Thoracic aorta (tissue), 2 donors: ENCODE results near the gene NF1. TPM values are rescaled to one million over a fixed set of nuclear protein-coding genes. Genes with fewer than 3 reads are reported as not detected.
"Not testable (repeated sequence)": the region's sequence is repeated elsewhere in the genome, so short reads cannot be mapped to it uniquely, and the experiment has no call there.

ENCODE experiments used
- ATAC-seq: fragments of 150-250 bp; one replicate; pipeline ENCODE4 v1.8.0; 2017; ENCODE audit warnings: low read depth; ENCODE audit not compliant: insufficient number of reproducible peaks, low FRiP score
- DNase-seq: peaks from one replicate; pipeline ENCODE4 v3.0.0-alpha.2; 2020; ENCODE audit warnings: low spot score
- H3K27ac ChIP-seq, 2 donors: fragments of 200-600 bp; sonication (generic); 1 replicate in 1 of 2; 2 replicates in 1 of 2; pipeline ENCODE4 v1.5.1; 2016; ENCODE audit warnings: mild to moderate bottlenecking in 2 of 2, moderate library complexity in 2 of 2
- H3K27me3 ChIP-seq: fragments of 200-600 bp; sonication (generic); replicated peaks from 2 replicates; pipeline ENCODE4 v1.6.0; 2016; ENCODE audit warnings: mild to moderate bottlenecking; ENCODE audit not compliant: insufficient read depth
- H3K36me3 ChIP-seq: fragments of 200-600 bp; sonication (generic); one replicate; pipeline ENCODE4 v1.5.1; 2016
- H3K4me1 ChIP-seq, 2 donors: fragments of 200-600 bp; sonication (generic); 1 replicate in 1 of 2; 2 replicates in 1 of 2; pipeline versions ENCODE4 v1.5.1 to v1.6.0; 2016; ENCODE audit warnings: low read depth in 2 of 2, mild to moderate bottlenecking in 1 of 2; ENCODE audit not compliant: control insufficient read depth in 1 of 2
- H3K4me3 ChIP-seq: fragments of 200-600 bp; sonication (generic); 2 replicates; pipeline ENCODE4 v1.5.1; 2016; ENCODE audit warnings: mild to moderate bottlenecking
- H3K9me3 ChIP-seq: fragments of 200-600 bp; sonication (generic); 2 replicates; pipeline ENCODE4 v1.5.1; 2016
- CTCF ChIP-seq: fragments of 200-600 bp; sonication (generic); IDR thresholded peaks from one replicate; pipeline ENCODE4 v1.5.1; 2019; ENCODE audit warnings: antibody characterized with exemption
- total RNA-seq, 2 donors: library from RNA; depleted of rRNA; stranded (reverse); fragments of >200 nt; gene quantifications; one replicate each; pipeline versions ENCODE4 v1.1.0 to v1.2.3, GENCODE V29; 2016

The NF1 gene
- total RNA-seq, 2 donors from 2014 or later, result 60.9 to 105 TPM

- Histone ChIP-seq H3K4me1 (no peaks in the 10 kb centered on the region), H3K4me3 (no peak overlapping the region), H3K9me3 (no peaks in the 10 kb centered on the region), H3K27me3 (no peaks in the 10 kb centered on the region), H3K27ac (no peak overlapping the region), H3K36me3 (no peaks in the 10 kb centered on the region)
- no peak for TF ChIP-seq CTCF
- no peak for DNase-seq
- ATAC-seq, result no peak
Observed at GRCh38 chr17:31079731-31080130, 15.0 kb upstream of the NF1 start.

DNA sequence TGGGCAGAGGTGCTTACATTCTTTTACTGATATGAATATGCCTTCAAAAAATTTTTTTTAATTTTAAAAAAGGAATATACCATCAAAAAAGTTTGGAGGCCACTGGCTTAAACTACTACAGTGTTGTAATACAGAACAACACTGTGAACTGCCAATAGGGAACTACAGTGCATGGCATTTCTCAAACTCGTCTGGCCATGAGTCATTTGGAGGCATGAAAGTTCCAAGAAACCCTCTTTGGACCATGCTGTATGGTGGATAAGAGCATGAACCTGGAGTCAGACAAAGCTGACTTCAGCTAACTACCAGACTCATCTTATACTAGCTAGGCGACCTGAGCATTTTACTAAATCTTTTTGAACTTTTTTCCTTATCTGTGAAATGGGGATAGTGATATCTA is 9.2 kb upstream of the NF1 start:
- no peaks in the 10 kb centered on the region for H3K9me3 ChIP-seq
- TF ChIP-seq CTCF, result no peak
- H3K27ac ChIP-seq, result no peak overlapping the region
- H3K4me3 ChIP-seq, result no peak overlapping the region
- H3K27me3 ChIP-seq, result no peaks in the 10 kb centered on the region
- no peak for DNase-seq
- ATAC-seq, result no peak
- no peaks in the 10 kb centered on the region for H3K4me1 ChIP-seq
- no peaks in the 10 kb centered on the region for H3K36me3 ChIP-seq

DNA sequence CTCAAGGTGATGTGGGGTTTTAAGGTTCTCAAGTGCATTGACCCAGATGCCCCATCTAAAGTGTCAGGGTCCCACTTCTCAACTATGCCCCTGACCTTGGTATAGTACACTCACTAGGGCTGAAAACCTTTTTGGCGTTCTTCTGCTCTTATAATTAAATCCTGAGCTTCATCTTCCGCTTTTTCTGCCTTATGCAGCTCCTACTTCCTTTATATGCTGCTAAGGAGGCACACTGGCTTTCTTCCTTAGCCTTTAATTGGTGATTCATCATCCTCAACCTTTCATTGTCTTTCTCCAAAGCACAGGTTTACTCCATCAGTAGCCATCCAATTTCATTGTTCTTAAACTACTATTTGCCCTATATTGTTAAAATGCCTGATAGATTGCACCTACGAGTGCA is 5.3 kb upstream of the NF1 start:
- Histone ChIP-seq H3K4me1 (no peaks in the 10 kb centered on the region), H3K4me3 (no peak overlapping the region), H3K9me3 (no peaks in the 10 kb centered on the region), H3K27me3 (no peaks in the 10 kb centered on the region), H3K36me3 (no peaks in the 10 kb centered on the region), H3K27ac (no peak overlapping the region)
- DNase-seq (no peak), ATAC-seq (no peak)
- TF ChIP-seq CTCF, result no peak

DNA sequence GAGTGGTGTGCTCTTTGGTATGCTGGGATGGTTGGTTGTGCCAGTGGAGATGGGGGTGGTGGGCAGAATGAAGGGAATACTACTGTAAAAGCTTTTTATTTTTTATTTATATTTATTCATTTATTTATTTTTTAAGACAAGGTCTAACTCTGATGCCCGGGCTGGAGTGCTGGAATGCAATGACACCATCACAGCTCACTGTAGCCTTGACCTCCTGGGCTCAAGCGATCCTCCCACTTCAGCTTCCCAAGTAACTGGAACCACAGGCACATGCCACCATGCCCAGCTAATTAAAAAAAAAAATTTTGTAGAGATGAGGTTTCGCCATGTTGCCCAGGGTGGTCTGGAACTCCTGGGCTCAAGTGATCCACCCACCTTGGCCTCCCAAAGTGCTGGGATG is 4.1 kb upstream of the NF1 start:
- DNase-seq, H3K4me3 ChIP-seq, H3K27ac ChIP-seq, H3K4me1 ChIP-seq, H3K9me3 ChIP-seq, H3K36me3 ChIP-seq, ATAC-seq, H3K27me3 ChIP-seq: not testable (repeated sequence)

- TF ChIP-seq CTCF, result no peak
- H3K4me3 ChIP-seq, result no peak overlapping the region
- peaks cover 5 to 6% of the 10 kb centered on the region in 2 donors for H3K4me1 ChIP-seq
- no peaks in the 10 kb centered on the region for H3K27me3 ChIP-seq
- no peaks in the 10 kb centered on the region for H3K36me3 ChIP-seq
- DNase-seq, result no peak
- no peaks in the 10 kb centered on the region for H3K9me3 ChIP-seq
- no peak for ATAC-seq
- no peak overlapping the region for H3K27ac ChIP-seq
Observed at GRCh38 chr17:31092475-31093064, 2.2 kb upstream of the NF1 start.
